Hematopoietic multipotent progenitor cell treated with erythropoietin and hydrocortisone succinate and interleukin-3 and kit ligand, for 17 days (in vitro differentiated cells): ENCODE data around the gene CD47.
A peak's percentile ranks its signal among the peaks of the same experiment; 100 is the strongest.

Source experiments
- DNase-seq: peaks from one replicate; pipeline ENCODE4 v3.0.0-alpha.2; 2015; ENCODE audit warnings: low spot score

Gene CD47

GRCh38 chr3:108090701-108091497, at the start of gene CD47:
TSS of gene CD47 (minus strand) at chr3:108091031. CDS start at chr3:108090908, 123 bp downstream.
- peak; percentile 92 for DNase-seq

- no peak for DNase-seq
Observed at GRCh38 chr3:108137460-108137814, 46.6 kb upstream of the CD47 start.

GRCh38 chr3:108136561-108137459, 46.0 kb upstream of the CD47 start:
- DNase-seq = no peak

GRCh38 chr3:108134555-108134880, 43.7 kb upstream of the CD47 start:
- no peak for DNase-seq

GRCh38 chr3:108133858-108134554, 43.2 kb upstream of the CD47 start:
- no peak for DNase-seq

- DNase-seq = no peak
Observed at GRCh38 chr3:108133048-108133369, 42.2 kb upstream of the CD47 start.

GRCh38 chr3:108131475-108132134, 40.8 kb upstream of the CD47 start:
- no peak for DNase-seq

- DNase-seq = no peak
Observed at GRCh38 chr3:108130701-108131474, 40.1 kb upstream of the CD47 start.

GRCh38 chr3:108130236-108130635, 39.4 kb upstream of the CD47 start:
- DNase-seq = no peak

- peak; percentile 31 for DNase-seq
Observed at GRCh38 chr3:108127301-108127988, 36.6 kb upstream of the CD47 start.

- DNase-seq = no peak
Observed at GRCh38 chr3:108126348-108126747, 35.5 kb upstream of the CD47 start.

GRCh38 chr3:108125550-108126071, 34.8 kb upstream of the CD47 start:
- DNase-seq = peak; percentile 78

- no peak for DNase-seq
Observed at GRCh38 chr3:108125153-108125543, 34.3 kb upstream of the CD47 start.

- peak; percentile 71 for DNase-seq
Observed at GRCh38 chr3:108124337-108125152, 33.7 kb upstream of the CD47 start.

- DNase-seq = no peak
Observed at GRCh38 chr3:108123326-108123725, 32.5 kb upstream of the CD47 start.

- DNase-seq = no peak
Observed at GRCh38 chr3:108122276-108122675, 31.4 kb upstream of the CD47 start.

GRCh38 chr3:108119398-108120104, 28.7 kb upstream of the CD47 start:
- no peak for DNase-seq

- DNase-seq = no peak
Observed at GRCh38 chr3:108118038-108118768, 27.4 kb upstream of the CD47 start.
